Liver (tissue), 3 donors: ENCODE data around the gene ACER2.

Source experiments
- CTCF ChIP-seq: fragments of 150-350 bp; IDR thresholded peaks from 2 replicates; pipeline ENCODE4 v1.5.1; 2017; ENCODE audit warnings: improper control_type of control experiment, low read depth, low read length; ENCODE audit not compliant: missing input control
- FOXA1 ChIP-seq: IDR thresholded peaks from 2 replicates; pipeline ENCODE4 v1.6.1; 2016; ENCODE audit warnings: antibody characterized with exemption
- MAX ChIP-seq: IDR thresholded peaks from 2 replicates; pipeline ENCODE4 v1.6.1; 2016; ENCODE audit warnings: antibody characterized with exemption
- RXRA ChIP-seq, 2 donors: IDR thresholded peaks; 2 replicates each; pipeline ENCODE4 v1.6.1; 2017 to 2018; ENCODE audit warnings: antibody characterized with exemption in 2 of 2, mild to moderate bottlenecking in 1 of 2
- donor health status: healthy.
- donor health status: healthy.

GRCh38 chr9:19461135-19461534 is 52.3 kb downstream of the ACER2 start:
- TF ChIP-seq CTCF (no peak), RXRA (IDR thresholded peaks at IDR 0.05) (no peak), FOXA1 (no peak), MAX (no peak)
